ENCODE data around the gene CYP4F8.
"Not testable (repeated sequence)": the region's sequence is repeated elsewhere in the genome, so short reads cannot be mapped to it uniquely, and the experiment has no call there.

The CYP4F8 gene

GRCh38 chr19:15593766-15594165 is 21.3 kb upstream of the CYP4F8 start:
- H3K36me3 ChIP-seq (replicated peaks); DNase-seq (ENCODE audit: low spot score in 2 of 2); H3K4me1 ChIP-seq; in situ Hi-C loops (cut with MboI; ENCODE audit: low sequenced_read_pairs); H3K4me3 ChIP-seq; H3K27me3 ChIP-seq (ENCODE audit: low read depth); H3K9me3 ChIP-seq: not testable (repeated sequence)

- Histone ChIP-seq H3K36me3 (replicated peaks) (no peaks in the 10 kb centered on the region), H3K4me1 (no peaks in the 10 kb centered on the region), H3K9me3 (no peaks in the 10 kb centered on the region; the same call in 1 of the 2 replicates), H3K27me3 (ENCODE audit: low read depth) (no peaks in the 10 kb centered on the region), H3K4me3 (no peak overlapping the region)
- no peak for DNase-seq (ENCODE audit: low spot score in 2 of 2)
- in situ Hi-C loops (cut with MboI; ENCODE audit: low sequenced_read_pairs), result no loop called here
Measured at GRCh38 chr19:15595069-15595468, 19.9 kb upstream of the CYP4F8 start.

DNA sequence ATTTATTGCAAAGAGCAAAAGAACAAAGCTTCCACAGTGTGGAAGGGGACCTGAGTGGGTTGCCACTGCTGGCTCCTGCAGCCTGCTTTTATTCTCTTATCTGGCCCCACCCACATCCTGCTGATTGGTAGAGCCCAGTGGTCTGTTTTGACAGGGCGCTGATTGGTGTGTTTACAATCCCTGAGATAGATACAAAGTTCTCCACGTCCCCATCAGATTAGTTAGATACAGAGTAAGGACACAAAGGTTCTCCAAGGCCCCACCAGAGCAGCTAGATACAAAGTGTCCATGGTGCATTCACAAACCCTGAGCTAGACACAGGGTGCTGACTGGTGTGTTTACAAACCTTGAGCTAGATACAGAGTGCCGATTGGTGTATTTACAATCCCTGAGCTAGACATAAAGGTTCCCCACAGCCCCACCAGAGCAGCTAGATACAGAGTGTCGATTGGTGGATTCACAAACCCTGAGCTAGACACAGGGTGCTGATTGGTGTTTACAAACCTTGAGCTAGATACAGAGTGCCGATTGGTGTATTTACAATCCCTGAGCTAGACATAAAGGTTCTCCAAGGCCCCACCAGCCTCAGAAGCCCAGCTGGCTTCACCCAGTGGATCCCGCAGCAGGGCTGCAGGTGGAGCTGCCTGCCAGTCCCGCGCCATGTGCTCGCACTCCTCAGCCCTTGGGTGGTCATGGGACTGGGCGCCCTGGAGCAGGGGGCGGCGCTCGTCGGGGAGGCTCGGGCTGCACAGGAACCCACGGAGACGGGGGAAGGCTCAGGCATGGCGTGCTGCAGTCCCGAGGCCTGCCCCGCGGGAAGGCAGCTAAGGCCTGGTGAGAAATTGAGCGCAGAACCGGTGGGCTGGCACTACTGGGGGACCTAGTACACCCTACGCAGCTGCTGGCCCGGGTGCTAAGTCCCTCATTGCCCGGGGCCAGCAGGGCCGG is 6.8 kb upstream of the CYP4F8 start:
- DNase-seq (ENCODE audit: low spot score in 2 of 2); H3K9me3 ChIP-seq; H3K4me1 ChIP-seq; H3K36me3 ChIP-seq (replicated peaks); H3K27me3 ChIP-seq (ENCODE audit: low read depth); in situ Hi-C loops (cut with MboI; ENCODE audit: low sequenced_read_pairs); H3K4me3 ChIP-seq: not testable (repeated sequence)

- DNase-seq (ENCODE audit: low spot score in 2 of 2), result no peak
- Histone ChIP-seq H3K4me1 (no peaks in the 10 kb centered on the region), H3K36me3 (replicated peaks) (no peaks in the 10 kb centered on the region), H3K9me3 (no peaks in the 10 kb centered on the region), H3K4me3 (no peak overlapping the region), H3K27me3 (ENCODE audit: low read depth) (no peaks in the 10 kb centered on the region)
- in situ Hi-C loops (cut with MboI; ENCODE audit: low sequenced_read_pairs), result no loop called here
Measured at GRCh38 chr19:15609261-15609660, 5.8 kb upstream of the CYP4F8 start.

- DNase-seq (ENCODE audit: low spot score in 2 of 2), result no peak
- in situ Hi-C loops (cut with MboI; ENCODE audit: low sequenced_read_pairs), result no loop called here
- H3K4me3 ChIP-seq, result no peak overlapping the region
- no peaks in the 10 kb centered on the region for H3K36me3 ChIP-seq (replicated peaks)
- no peaks in the 10 kb centered on the region for H3K4me1 ChIP-seq
- no peaks in the 10 kb centered on the region for H3K9me3 ChIP-seq
- no peaks in the 10 kb centered on the region for H3K27me3 ChIP-seq (ENCODE audit: low read depth)
Measured at GRCh38 chr19:15612342-15612741, 2.7 kb upstream of the CYP4F8 start.

GRCh38 chr19:15613338-15613737 is 1.7 kb upstream of the CYP4F8 start:
- H3K9me3 ChIP-seq, result no peaks in the 10 kb centered on the region
- H3K36me3 ChIP-seq (replicated peaks), result no peaks in the 10 kb centered on the region
- in situ Hi-C loops (cut with MboI; ENCODE audit: low sequenced_read_pairs), result no loop called here
- no peaks in the 10 kb centered on the region for H3K27me3 ChIP-seq (ENCODE audit: low read depth)
- H3K4me1 ChIP-seq, result no peaks in the 10 kb centered on the region
- no peak overlapping the region for H3K4me3 ChIP-seq
- no peak for DNase-seq (ENCODE audit: low spot score in 2 of 2)

GRCh38 chr19:15615526-15615925 is 508 bp downstream of the CYP4F8 start:
- no peak for DNase-seq (ENCODE audit: low spot score in 2 of 2)
- no peaks in the 10 kb centered on the region for H3K9me3 ChIP-seq
- no peak overlapping the region for H3K4me3 ChIP-seq
- H3K4me1 ChIP-seq, result no peaks in the 10 kb centered on the region
- no peaks in the 10 kb centered on the region for H3K27me3 ChIP-seq (ENCODE audit: low read depth)
- in situ Hi-C loops (cut with MboI; ENCODE audit: low sequenced_read_pairs), result no loop called here
- no peaks in the 10 kb centered on the region for H3K36me3 ChIP-seq (replicated peaks)

DNA sequence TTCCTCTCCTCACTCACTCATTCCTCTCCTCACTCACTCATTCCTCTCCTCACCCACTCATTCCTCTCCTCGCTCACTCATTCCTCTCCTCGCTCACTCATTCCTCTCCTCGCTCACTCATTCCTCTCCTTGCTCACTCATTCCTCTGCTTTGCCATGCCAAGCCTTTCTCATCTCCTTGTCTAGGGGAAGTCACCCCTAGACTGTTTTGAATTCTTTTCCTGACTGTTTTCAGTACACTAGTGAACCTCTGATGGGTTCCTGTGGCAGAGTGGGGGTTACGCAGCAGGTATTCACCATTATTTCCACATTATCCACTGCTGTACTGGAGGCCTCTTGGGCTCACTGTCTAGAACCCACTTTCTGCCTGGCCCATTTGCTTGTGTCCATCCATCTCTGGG is 1.2 kb downstream of the CYP4F8 start:
- in situ Hi-C loops (cut with MboI; ENCODE audit: low sequenced_read_pairs), result no loop called here
- H3K4me1 ChIP-seq, result no peaks in the 10 kb centered on the region
- no peak overlapping the region for H3K4me3 ChIP-seq
- H3K36me3 ChIP-seq (replicated peaks), result no peaks in the 10 kb centered on the region
- no peak for DNase-seq (ENCODE audit: low spot score in 2 of 2)
- no peaks in the 10 kb centered on the region for H3K9me3 ChIP-seq
- no peaks in the 10 kb centered on the region for H3K27me3 ChIP-seq (ENCODE audit: low read depth)

DNA sequence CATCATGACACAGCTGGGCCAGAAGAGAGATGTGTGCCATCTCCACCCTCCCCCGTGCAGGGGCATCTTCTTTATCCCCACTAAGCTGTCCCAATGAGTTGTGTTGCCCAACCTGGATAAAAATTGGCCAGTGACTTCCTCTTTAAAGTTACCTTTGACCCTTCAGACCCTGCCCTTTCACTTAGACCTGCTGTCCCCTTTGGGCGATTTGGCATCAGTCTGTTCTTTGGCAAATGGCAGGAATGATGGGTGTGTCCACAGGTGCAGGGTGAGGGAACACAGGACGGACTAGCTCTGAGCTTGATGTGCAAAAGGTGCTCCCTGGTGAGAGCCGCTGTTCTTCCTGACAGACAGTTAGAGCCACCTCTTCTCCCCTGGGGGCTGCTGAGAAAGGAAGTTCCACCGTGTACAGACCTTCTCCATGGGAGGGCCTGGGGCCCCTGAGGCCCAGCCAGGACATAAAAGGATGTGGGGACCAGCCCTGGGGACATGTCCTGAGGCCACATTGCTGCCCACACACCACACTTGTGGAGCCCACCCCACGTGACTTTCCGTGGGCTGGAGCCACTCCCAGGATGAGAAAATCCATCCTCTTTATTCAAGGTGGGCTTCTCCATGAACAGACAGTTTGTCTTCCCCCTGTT is 1.7 kb downstream of the CYP4F8 start:
- in situ Hi-C loops (cut with MboI; ENCODE audit: low sequenced_read_pairs), result no loop called here
- Histone ChIP-seq H3K36me3 (replicated peaks) (no peaks in the 10 kb centered on the region), H3K9me3 (no peaks in the 10 kb centered on the region)

DNA sequence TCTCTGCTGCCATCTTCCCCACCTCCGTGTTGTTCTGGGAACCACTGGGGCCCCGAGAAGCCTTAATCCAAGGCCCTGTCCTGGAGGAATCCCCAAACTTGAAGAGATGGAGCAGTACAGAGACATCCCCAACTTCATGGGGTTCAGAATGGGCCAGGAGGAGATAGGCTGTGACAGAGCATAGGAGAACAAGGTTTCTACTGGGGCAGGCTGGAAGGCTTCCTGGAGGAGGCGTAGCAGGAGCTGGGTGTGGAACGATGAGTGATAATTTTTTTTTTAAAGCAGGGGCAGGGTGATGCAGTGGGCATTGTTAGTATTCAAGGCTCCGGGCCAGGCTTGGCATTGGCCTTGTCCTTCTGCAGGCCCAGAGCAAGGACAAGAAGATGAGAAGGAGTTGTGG is 3.3 kb downstream of the CYP4F8 start:
- Histone ChIP-seq H3K36me3 (replicated peaks) (no peaks in the 10 kb centered on the region), H3K4me3 (no peak overlapping the region), H3K27me3 (ENCODE audit: low read depth) (no peaks in the 10 kb centered on the region), H3K9me3 (no peaks in the 10 kb centered on the region), H3K4me1 (no peaks in the 10 kb centered on the region)
- no peak for DNase-seq (ENCODE audit: low spot score in 2 of 2)
- in situ Hi-C loops (cut with MboI; ENCODE audit: low sequenced_read_pairs), result no loop called here

More for the DNA sequence above, 1.7 kb downstream of the CYP4F8 start:
- Histone ChIP-seq H3K4me1 (no peaks in the 10 kb centered on the region), H3K27me3 (ENCODE audit: low read depth) (no peaks in the 10 kb centered on the region), H3K4me3 (no peak overlapping the region)
- DNase-seq (ENCODE audit: low spot score in 2 of 2), result no peak

DNA sequence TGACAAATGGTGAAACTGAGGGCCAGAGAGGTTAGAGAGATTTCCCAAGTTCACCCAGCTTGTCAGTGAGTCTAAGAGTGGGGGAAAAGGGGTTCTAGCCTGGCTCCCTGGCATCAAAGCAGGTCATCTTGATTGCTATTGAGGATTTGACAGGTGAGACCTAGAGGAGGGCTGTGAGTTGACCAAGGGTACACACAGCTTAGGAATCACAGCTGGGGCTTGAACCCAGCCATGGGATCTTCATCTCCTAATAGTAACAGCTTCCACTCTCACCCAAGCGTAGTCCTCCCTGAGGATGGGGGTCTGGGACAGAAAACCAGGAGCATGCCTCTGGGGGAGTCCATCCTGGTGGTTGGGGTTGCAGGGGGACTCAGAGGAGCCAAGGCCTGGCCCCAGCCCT is 6.8 kb downstream of the CYP4F8 start:
- no peaks in the 10 kb centered on the region for H3K36me3 ChIP-seq (replicated peaks)
- DNase-seq (ENCODE audit: low spot score in 2 of 2), result no peak
- H3K4me3 ChIP-seq, result no peak overlapping the region
- H3K9me3 ChIP-seq, result no peaks in the 10 kb centered on the region
- H3K4me1 ChIP-seq, result no peaks in the 10 kb centered on the region
- no peaks in the 10 kb centered on the region for H3K27me3 ChIP-seq (ENCODE audit: low read depth)
- in situ Hi-C loops (cut with MboI; ENCODE audit: low sequenced_read_pairs), result loop anchor here (10.0 kb wide), 1 partner anchor 553 kb away; the partner anchor contains the start of gene CIB3

DNA sequence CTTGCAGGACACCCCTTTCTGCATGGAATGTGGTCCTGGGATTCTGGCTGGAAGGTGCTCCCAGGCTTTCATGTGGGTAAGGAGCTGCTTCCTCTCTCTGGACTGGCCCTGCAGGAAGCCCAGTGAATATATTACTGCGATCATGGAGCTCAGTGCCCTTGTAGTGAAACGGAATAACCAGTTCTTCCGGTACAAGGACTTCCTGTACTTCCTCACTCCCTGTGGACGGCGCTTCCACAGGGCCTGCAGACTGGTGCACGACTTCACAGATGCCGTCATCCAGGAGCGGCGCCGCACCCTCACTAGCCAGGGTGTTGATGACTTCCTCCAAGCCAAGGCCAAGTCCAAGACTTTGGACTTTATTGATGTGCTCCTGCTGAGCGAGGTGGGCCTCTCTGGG is 8.0 kb downstream of the CYP4F8 start:
- Histone ChIP-seq H3K27me3 (ENCODE audit: low read depth) (no peaks in the 10 kb centered on the region), H3K9me3 (no peaks in the 10 kb centered on the region), H3K4me3 (no peak overlapping the region), H3K4me1 (no peaks in the 10 kb centered on the region), H3K36me3 (replicated peaks) (no peaks in the 10 kb centered on the region)
- in situ Hi-C loops (cut with MboI; ENCODE audit: low sequenced_read_pairs), result loop anchor here (10.0 kb wide), 1 partner anchor 552 kb away; the partner anchor contains the start of gene CIB3
- DNase-seq (ENCODE audit: low spot score in 2 of 2), result no peak

DNA sequence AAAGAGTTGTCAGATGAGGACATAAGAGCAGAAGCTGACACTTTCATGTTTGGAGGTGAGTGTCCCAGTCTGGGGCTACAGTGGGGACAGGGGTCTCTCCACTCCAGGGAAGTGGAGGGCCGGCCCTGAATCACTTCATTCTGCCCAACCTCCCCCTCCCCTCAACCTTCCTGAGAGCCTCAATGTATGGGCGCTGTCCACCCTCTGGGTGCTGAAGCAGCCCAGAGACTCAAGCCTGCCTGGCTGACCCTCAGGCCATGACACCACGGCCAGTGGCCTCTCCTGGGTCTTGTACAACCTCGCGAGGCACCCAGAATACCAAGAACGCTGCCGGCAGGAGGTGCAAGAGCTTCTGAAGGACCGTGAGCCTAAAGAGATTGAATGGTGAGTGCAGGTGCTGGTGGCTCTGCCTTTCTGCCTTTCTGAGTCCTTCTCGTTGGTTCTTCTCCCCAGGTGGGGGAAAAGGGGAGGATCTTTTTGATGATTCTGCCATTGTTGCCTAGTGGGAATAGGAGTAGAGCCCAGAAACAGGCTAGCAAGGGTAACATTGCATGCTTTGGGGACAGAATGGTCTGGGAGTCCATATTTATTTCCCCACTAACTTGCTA is 8.8 kb downstream of the CYP4F8 start:
- Histone ChIP-seq H3K4me1 (no peaks in the 10 kb centered on the region), H3K9me3 (no peaks in the 10 kb centered on the region), H3K36me3 (replicated peaks) (no peaks in the 10 kb centered on the region), H3K27me3 (ENCODE audit: low read depth) (no peaks in the 10 kb centered on the region), H3K4me3 (no peak overlapping the region)
- in situ Hi-C loops (cut with MboI; ENCODE audit: low sequenced_read_pairs), result loop anchor here (10.0 kb wide), 1 partner anchor 551 kb away; the partner anchor contains the start of gene CIB3
- peak in 1 of 2 experiments; percentile 50 for DNase-seq (ENCODE audit: low spot score in 2 of 2)

Data from HAP-1 (cell line).